Kidney epithelial cell (primary cell): ENCODE results near the gene OLR1. TPM values are rescaled to one million over a fixed set of nuclear protein-coding genes. Genes with fewer than 3 reads are reported as not detected.

Source experiments
- DNase-seq: peaks from one replicate; pipeline ENCODE4 v3.0.0-alpha.2; 2010; ENCODE audit warnings: low read depth
- H3K27me3 ChIP-seq: 2 replicates; pipeline ENCODE4 v1.6.0; 2011; ENCODE audit warnings: low read length; ENCODE audit not compliant: control insufficient read depth, insufficient read depth
- H3K36me3 ChIP-seq: 2 replicates; pipeline ENCODE4 v1.5.1; 2011; ENCODE audit warnings: low read length; ENCODE audit not compliant: control insufficient read depth, insufficient read depth
- H3K4me3 ChIP-seq: 2 replicates; pipeline ENCODE4 v1.5.1; 2011; ENCODE audit warnings: low read depth, mild to moderate bottlenecking, control low read depth, low read length
- CTCF ChIP-seq: IDR thresholded peaks from 2 replicates; pipeline ENCODE4 v1.5.1; 2011; ENCODE audit warnings: mild to moderate bottlenecking, moderate library complexity, low read length, control low read depth, inconsistent platforms; ENCODE audit not compliant: insufficient read depth, poor library complexity, severe bottlenecking
- total RNA-seq: library from RNA; depleted of rRNA; stranded (reverse); fragments of >200 nt; gene quantifications from 2 replicates; pipeline ENCODE4 v1.2.3, GENCODE V29; 2015

The OLR1 gene
- total RNA-seq, 1 donor from 2014 or later: not detected

- no peak for DNase-seq
- TF ChIP-seq CTCF: no peak
- Histone ChIP-seq H3K27me3 (no peaks in the 10 kb centered on the region), H3K36me3 (no peaks in the 10 kb centered on the region), H3K4me3 (no peak overlapping the region)
Measured at GRCh38 chr12:10154145-10154496, 17.8 kb downstream of the OLR1 start.

GRCh38 chr12:10153271-10154144 is 18.4 kb downstream of the OLR1 start:
- Histone ChIP-seq H3K4me3 (peak overlapping the region; percentile 44), H3K27me3 (no peaks in the 10 kb centered on the region), H3K36me3 (no peaks in the 10 kb centered on the region)
- TF ChIP-seq CTCF: peak; percentile 77
- no peak for DNase-seq

- H3K36me3 ChIP-seq: no peaks in the 10 kb centered on the region
- TF ChIP-seq CTCF: no peak
- no peak overlapping the region for H3K4me3 ChIP-seq
Measured at GRCh38 chr12:10151621-10152020, 20.3 kb downstream of the OLR1 start.

GRCh38 chr12:10147714-10148403 is 24.1 kb downstream of the OLR1 start:
- H3K36me3 ChIP-seq: no peaks in the 10 kb centered on the region
- no peak for DNase-seq
- TF ChIP-seq CTCF: no peak
- no peaks in the 10 kb centered on the region for H3K27me3 ChIP-seq
- H3K4me3 ChIP-seq: no peak overlapping the region

More at GRCh38 chr12:10151621-10152020, 20.3 kb downstream of the OLR1 start:
- DNase-seq: no peak
- H3K27me3 ChIP-seq: no peaks in the 10 kb centered on the region

- no peak for TF ChIP-seq CTCF
Measured at GRCh38 chr12:10142976-10143589, 28.8 kb downstream of the OLR1 start.

More at GRCh38 chr12:10142976-10143589, 28.8 kb downstream of the OLR1 start:
- H3K4me3 ChIP-seq: no peak overlapping the region
- H3K27me3 ChIP-seq: no peaks in the 10 kb centered on the region
- no peaks in the 10 kb centered on the region for H3K36me3 ChIP-seq
- DNase-seq: no peak
